ENCODE measurements around the gene MDM2. TPM values are rescaled to one million over a fixed set of nuclear protein-coding genes. Genes with fewer than 3 reads are reported as not detected.
"Not testable (repeated sequence)": the region's sequence is repeated elsewhere in the genome, so short reads cannot be mapped to it uniquely, and the experiment has no call there.

The MDM2 gene
- total and polyA plus RNA-seq, 4 donors = 24.9 to 155 (median 108) TPM

- H3K27ac ChIP-seq (ENCODE audit: low read depth in 1 of 2, low read length in 1 of 2) = peak overlapping the region; percentile 99 to 100
- peaks cover 3 to 18% (median 10%) of the 10 kb centered on the region in 4 donors for H3K36me3 ChIP-seq (ENCODE audit: control insufficient read depth in 4 of 4, insufficient read depth in 4 of 4, low read length in 4 of 4)
- H3K9ac ChIP-seq (ENCODE audit: insufficient read depth in 1 of 2, low read length in 2 of 2) = peak overlapping the region in 1 of 2 donors; percentile 65
- peaks cover 0 to 3% (median 0%) of the 10 kb centered on the region in 3 donors for H3K27me3 ChIP-seq (ENCODE audit: control insufficient read depth in 3 of 3, insufficient read depth in 3 of 3, low read length in 2 of 3)
- no peak for ATAC-seq (ENCODE audit: insufficient read depth, low FRiP score)
- WGBS, 2 donors = 80 to 82% methylated on average over 12 of the region's 12 CpGs
- peak overlapping the region; percentile 83 for H3K4me3 ChIP-seq
- DNase-seq = no peak
- H3K4me1 ChIP-seq (ENCODE audit: control insufficient read depth in 5 of 5, insufficient read depth in 5 of 5, low read length in 5 of 5) = peaks cover 0 to 5% (median 1%) of the 10 kb centered on the region in 5 donors
- no peaks in the 10 kb centered on the region for H3K9me3 ChIP-seq (ENCODE audit: control insufficient read depth in 4 of 4, insufficient read depth in 3 of 4, low read length in 3 of 4)
- no peak for TF ChIP-seq CTCF (IDR thresholded peaks at IDR 0.05; ENCODE audit: control extremely low read depth, extremely low read depth)
Measured at GRCh38 chr12:68809190-68810026, 1.4 kb downstream of the MDM2 start.

DNA sequence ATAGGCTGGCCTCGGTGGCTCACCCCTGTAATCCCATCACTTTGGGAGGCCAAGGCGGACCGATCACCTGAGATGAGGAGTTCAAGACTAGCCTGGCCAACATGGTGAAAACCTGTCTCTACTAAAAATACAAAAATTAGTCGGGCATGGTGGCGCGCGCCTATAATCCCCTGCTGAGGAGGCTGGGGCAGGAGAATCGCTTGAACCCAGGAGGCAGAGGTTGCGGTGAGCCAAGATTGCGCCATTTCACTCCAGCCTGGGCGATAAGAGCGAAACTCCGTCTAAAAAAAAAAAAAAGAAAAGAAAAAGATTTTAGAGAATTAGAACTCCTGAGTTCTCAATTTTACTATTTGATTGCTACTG, 2.0 kb downstream of the MDM2 start:
- not testable (repeated sequence) for H3K9me3 ChIP-seq (ENCODE audit: control insufficient read depth in 4 of 4, insufficient read depth in 3 of 4, low read length in 3 of 4); H3K4me3 ChIP-seq; H3K4me1 ChIP-seq (ENCODE audit: control insufficient read depth in 5 of 5, insufficient read depth in 5 of 5, low read length in 5 of 5); DNase-seq; ATAC-seq (ENCODE audit: insufficient read depth, low FRiP score); H3K27ac ChIP-seq (ENCODE audit: low read depth in 1 of 2, low read length in 1 of 2); H3K27me3 ChIP-seq (ENCODE audit: control insufficient read depth in 3 of 3, insufficient read depth in 3 of 3, low read length in 2 of 3); H3K9ac ChIP-seq (ENCODE audit: insufficient read depth in 1 of 2, low read length in 2 of 2)
- 90 to 96% methylated on average over 13 of the region's 13 CpGs for WGBS, 2 donors
- peaks cover 3 to 18% (median 15%) of the 10 kb centered on the region in 4 donors for H3K36me3 ChIP-seq (ENCODE audit: control insufficient read depth in 4 of 4, insufficient read depth in 4 of 4, low read length in 4 of 4)

DNA sequence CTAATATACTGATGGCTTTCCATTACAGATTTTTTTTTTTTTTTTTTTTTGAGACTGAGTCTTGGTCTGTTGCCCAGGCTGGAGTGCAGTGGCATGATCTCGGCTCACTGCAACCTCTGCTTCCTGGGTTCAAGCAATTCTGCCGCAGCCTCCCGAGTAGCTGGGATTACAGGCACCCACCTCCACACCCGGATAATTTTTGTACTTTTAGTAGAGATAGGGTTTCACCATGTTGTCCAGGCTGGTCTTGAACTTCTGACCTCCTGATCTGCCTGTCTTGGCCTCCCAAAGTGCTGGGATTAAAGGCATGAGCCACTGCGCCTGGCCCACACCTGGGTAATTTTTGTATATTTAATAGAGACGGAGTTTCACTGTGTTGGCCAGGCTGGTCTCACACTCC, 3.6 kb downstream of the MDM2 start:
- not testable (repeated sequence) for H3K27ac ChIP-seq (ENCODE audit: low read depth in 1 of 2, low read length in 1 of 2); H3K4me3 ChIP-seq; H3K27me3 ChIP-seq (ENCODE audit: control insufficient read depth in 3 of 3, insufficient read depth in 3 of 3, low read length in 2 of 3); DNase-seq; H3K4me1 ChIP-seq (ENCODE audit: control insufficient read depth in 5 of 5, insufficient read depth in 5 of 5, low read length in 5 of 5); H3K9me3 ChIP-seq (ENCODE audit: control insufficient read depth in 4 of 4, insufficient read depth in 3 of 4, low read length in 3 of 4); ATAC-seq (ENCODE audit: insufficient read depth, low FRiP score); H3K9ac ChIP-seq (ENCODE audit: insufficient read depth in 1 of 2, low read length in 2 of 2)
- peaks cover 8 to 28% (median 16%) of the 10 kb centered on the region in 4 donors for H3K36me3 ChIP-seq (ENCODE audit: control insufficient read depth in 4 of 4, insufficient read depth in 4 of 4, low read length in 4 of 4)
- 86 to 92% methylated on average over 6 of the region's 6 CpGs for WGBS, 2 donors

DNA sequence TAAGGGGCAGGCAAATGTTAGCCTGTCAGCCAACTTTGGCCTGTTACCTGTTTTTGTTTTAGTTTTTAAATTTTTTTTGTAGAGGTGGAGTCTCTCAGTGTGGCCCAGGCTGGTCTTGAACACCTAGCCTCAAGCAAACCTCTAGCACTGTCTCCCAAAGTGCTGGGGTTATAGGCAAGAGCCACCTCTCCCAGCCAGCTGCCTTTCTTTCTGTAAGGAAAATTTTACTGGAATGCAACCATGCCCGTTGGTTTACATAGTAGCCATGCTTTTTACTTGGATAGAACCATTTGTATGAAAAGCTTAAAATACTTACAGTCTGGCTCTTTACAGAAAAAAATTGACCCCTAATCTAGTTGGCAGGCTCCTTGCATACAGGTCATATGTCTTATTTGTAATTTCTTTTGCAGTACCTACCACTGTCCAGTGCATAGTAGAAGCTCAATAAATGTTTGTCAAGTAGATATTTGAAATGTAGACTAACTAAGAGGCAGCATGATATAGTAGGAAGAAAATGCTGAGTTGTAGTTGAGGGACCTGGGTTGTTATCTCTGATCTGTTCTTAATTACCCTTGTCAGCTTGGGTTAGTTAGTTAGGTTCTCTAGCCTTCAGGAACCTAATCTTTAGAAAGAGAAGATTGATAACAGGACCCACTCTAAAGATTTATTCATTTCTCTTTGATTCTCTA, 4.7 kb downstream of the MDM2 start:
- H3K27ac ChIP-seq (ENCODE audit: low read depth in 1 of 2, low read length in 1 of 2) = no peak overlapping the region
- no peaks in the 10 kb centered on the region for H3K27me3 ChIP-seq (ENCODE audit: control insufficient read depth in 3 of 3, insufficient read depth in 3 of 3, low read length in 2 of 3)
- peaks cover 0 to 4% (median 0%) of the 10 kb centered on the region in 5 donors for H3K4me1 ChIP-seq (ENCODE audit: control insufficient read depth in 5 of 5, insufficient read depth in 5 of 5, low read length in 5 of 5)
- no peak overlapping the region for H3K4me3 ChIP-seq
- no peaks in the 10 kb centered on the region for H3K9me3 ChIP-seq (ENCODE audit: control insufficient read depth in 4 of 4, insufficient read depth in 3 of 4, low read length in 3 of 4)
- ATAC-seq (ENCODE audit: insufficient read depth, low FRiP score) (no peak), DNase-seq (no peak)
- no peak overlapping the region for H3K9ac ChIP-seq (ENCODE audit: insufficient read depth in 1 of 2, low read length in 2 of 2)
- WGBS, 2 donors = 80 to 89% methylated on average over 1 of the region's 1 CpG
- peaks cover 8 to 28% (median 22%) of the 10 kb centered on the region in 4 donors for H3K36me3 ChIP-seq (ENCODE audit: control insufficient read depth in 4 of 4, insufficient read depth in 4 of 4, low read length in 4 of 4)
- TF ChIP-seq CTCF (IDR thresholded peaks at IDR 0.05; ENCODE audit: control extremely low read depth, extremely low read depth) = no peak
